ENCODE data around the gene NACA.
"Not testable (repeated sequence)": the region's sequence is repeated elsewhere in the genome, so short reads cannot be mapped to it uniquely, and the experiment has no call there.

The NACA gene

GRCh38 chr12:56723889-56724700, 1.0 kb downstream of the NACA start:
- peak; percentile 17 for DNase-seq

GRCh38 chr12:56723352-56723751, 1.7 kb downstream of the NACA start:
- no peak for DNase-seq

GRCh38 chr12:56722832-56723231, 2.3 kb downstream of the NACA start:
- DNase-seq, result no peak

- no peak for DNase-seq
Measured at GRCh38 chr12:56721721-56722120, 3.4 kb downstream of the NACA start.

- DNase-seq, result no peak
Measured at GRCh38 chr12:56721216-56721615, 3.9 kb downstream of the NACA start.

- DNase-seq, result peak; percentile 68
Measured at GRCh38 chr12:56720731-56721151, 4.4 kb downstream of the NACA start.

- no peak for DNase-seq
Measured at GRCh38 chr12:56719056-56719455, 6.0 kb downstream of the NACA start.

GRCh38 chr12:56718636-56719035, 6.5 kb downstream of the NACA start:
- no peak for DNase-seq

- no peak for DNase-seq
Measured at GRCh38 chr12:56718149-56718548, 7.0 kb downstream of the NACA start.

- DNase-seq, result no peak
Measured at GRCh38 chr12:56716933-56717880, 7.9 kb downstream of the NACA start.

- no peak for DNase-seq
Measured at GRCh38 chr12:56716458-56716857, 8.6 kb downstream of the NACA start.

- DNase-seq, result no peak
Measured at GRCh38 chr12:56715798-56716197, 9.3 kb downstream of the NACA start.

GRCh38 chr12:56714431-56714929, 10.6 kb downstream of the NACA start:
- no peak for DNase-seq

GRCh38 chr12:56713345-56713744, 11.8 kb downstream of the NACA start:
- DNase-seq, result no peak

- no peak for DNase-seq
Measured at GRCh38 chr12:56709759-56710376, 15.2 kb downstream of the NACA start.

GRCh38 chr12:56704522-56704921, 20.6 kb downstream of the NACA start:
- DNase-seq, result not testable (repeated sequence)

GRCh38 chr12:56699020-56699661, 26.0 kb downstream of the NACA start:
- DNase-seq, result peak; percentile 57

GRCh38 chr12:56695327-56696101, 29.6 kb downstream of the NACA start:
- no peak for DNase-seq

GRCh38 chr12:56694161-56694560, 30.9 kb downstream of the NACA start:
- no peak for DNase-seq

- DNase-seq, result no peak
Measured at GRCh38 chr12:56688846-56689109, 36.3 kb downstream of the NACA start.

GRCh38 chr12:56688129-56688845, 36.8 kb downstream of the NACA start, which contains the start of gene PTGES3:
Gene PTGES3 (minus strand): TSS chr12:56688284. CDS start chr12:56687999, 285 bp downstream.
- DNase-seq, result peak; percentile 97

All from GF-D8 (cell line).